K562 (cell line): ENCODE measurements around the gene MVP. TPM values are rescaled to one million over a fixed set of nuclear protein-coding genes. Genes with fewer than 3 reads are reported as not detected.

Source experiments
- BHLHE40 ChIP-seq: IDR thresholded peaks from 2 replicates; pipeline ENCODE4 v1.6.1; 2011; ENCODE audit warnings: low read length, improper control_type of control experiment
- DPF2 ChIP-seq: fragments of 450-650 bp; IDR thresholded peaks from 2 replicates; pipeline ENCODE4 v1.6.1; 2016
- FOXK1 ChIP-seq: sonication (generic); formaldehyde crosslinking; IDR thresholded peaks from 2 replicates; pipeline ENCODE4 v1.8.0; 2022; ENCODE audit warnings: missing genetic modification reagents, mild to moderate bottlenecking, borderline replicate concordance
- HDGF ChIP-seq: fragments of 450-650 bp; IDR thresholded peaks from 2 replicates; pipeline ENCODE4 v1.6.1; 2016
- MXI1 ChIP-seq: IDR thresholded peaks from 2 replicates; pipeline ENCODE4 v1.6.1; 2011; ENCODE audit warnings: low read depth, mild to moderate bottlenecking, improper control_type of control experiment, low read length
- XRCC5 ChIP-seq: fragments of 200-400 bp; formaldehyde crosslinking; IDR thresholded peaks from 2 replicates; pipeline ENCODE4 v1.6.1; 2017; ENCODE audit warnings: low read depth, mild to moderate bottlenecking, low read length
- polyA plus RNA-seq, 8 experiments: library from polyadenylated mRNA; depleted of rRNA in 4 of 8; stranded (reverse) in 5 of 8; unstranded in 3 of 8; fragments of >200 nt; fragmentation: Nextera tagmentation in 2 of 8; fragmentation: Illumina TruSeq in 1 of 8; extraction: Ambion mirVana in 2 of 8; extraction: Trizol in 1 of 8; gene quantifications; 2 replicates each; pipeline versions ENCODE4 v1.2.1 to v1.2.3, GENCODE V29; 2011 to 2014; ENCODE audit warnings: inconsistent platforms in 1 of 8, missing spikeins in 1 of 8
- total RNA-seq, 7 experiments: library from RNA; depleted of rRNA in 6 of 7; stranded (reverse); fragments of >200 nt in 6 of 7; fragmentation: Illumina TruSeq in 2 of 7; extraction: Trizol in 2 of 7; gene quantifications; 2 replicates each; pipeline versions ENCODE4 v1.2.1 to v1.2.3, GENCODE V29; 2011 to 2021; ENCODE audit warnings: low replicate concordance in 1 of 7
- TF ChIP-seq, protein P1 (sequence below): fragments of 450-650 bp; conservative IDR thresholded peaks from 2 replicates; pipeline ENCODE4 v1.6.1; 2016; ENCODE audit warnings: missing genetic modification characterization, low read depth, mild to moderate bottlenecking, missing compliant biosample characterization, moderate library complexity
- TF ChIP-seq, protein P2 (sequence below), 2 experiments: fragments of 450-650 bp in 1 of 2; sonication (generic) in 1 of 2; formaldehyde crosslinking in 1 of 2; IDR thresholded peaks; 2 replicates each; pipeline versions ENCODE4 v1.7.1 to v1.9.0; 2016 to 2022; ENCODE audit warnings: inconsistent platforms in 1 of 2, mild to moderate bottlenecking in 1 of 2, missing genetic modification reagents in 1 of 2
- TF ChIP-seq, protein P3 (sequence below): sonication (generic); formaldehyde crosslinking; IDR thresholded peaks from 2 replicates; pipeline ENCODE4 v1.8.1; 2023; ENCODE audit warnings: mild to moderate bottlenecking, missing genetic modification reagents
- TF ChIP-seq, protein P4 (sequence below), 2 experiments: IDR thresholded peaks; 2 replicates each; pipeline ENCODE4 v1.6.1; 2012; ENCODE audit warnings: improper control_type of control experiment in 2 of 2, low read depth in 2 of 2, low read length in 2 of 2, borderline replicate concordance in 1 of 2

The MVP gene
- total and polyA plus RNA-seq, 9 of the 15 experiments (the other 6 are each of a cell fraction or from before 2014, with no cell fraction given): 0.39 to 1.9 (median 0.76) TPM; not detected in 2

DNA sequence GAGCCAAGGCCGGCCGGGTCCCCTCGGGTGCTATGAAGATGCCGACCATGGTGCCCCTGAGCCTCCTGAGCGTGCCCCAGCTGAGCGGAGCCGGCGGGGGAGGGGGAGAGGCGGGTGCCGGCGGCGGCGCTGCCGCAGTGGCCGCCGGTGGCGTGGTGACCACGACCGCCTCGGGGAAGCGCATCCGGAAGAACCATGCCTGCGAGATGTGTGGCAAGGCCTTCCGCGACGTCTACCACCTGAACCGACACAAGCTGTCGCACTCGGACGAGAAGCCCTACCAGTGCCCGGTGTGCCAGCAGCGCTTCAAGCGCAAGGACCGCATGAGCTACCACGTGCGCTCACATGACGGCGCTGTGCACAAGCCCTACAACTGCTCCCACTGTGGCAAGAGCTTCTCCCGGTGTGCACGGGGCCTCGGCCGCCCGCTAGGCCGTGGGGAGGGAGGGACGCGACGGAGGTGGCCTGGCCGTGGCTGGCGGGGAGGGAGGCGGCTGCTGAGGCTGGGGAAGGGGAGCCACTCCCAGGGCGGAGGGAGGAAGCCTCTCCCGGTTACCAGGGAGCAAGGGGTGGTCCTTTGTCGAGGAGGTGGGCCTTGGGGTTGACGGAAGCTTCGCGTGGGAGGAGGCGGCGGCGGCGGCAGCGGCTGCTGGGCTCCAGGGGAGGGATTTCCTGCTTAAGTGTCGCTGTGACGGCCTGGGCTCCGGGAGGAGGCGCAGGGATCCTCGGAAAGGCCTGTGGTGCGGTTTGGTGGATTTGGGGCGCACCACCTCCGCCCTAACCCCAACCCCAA is 12.6 kb upstream of the MVP start (continued):
- TF ChIP-seq, protein P1, sequence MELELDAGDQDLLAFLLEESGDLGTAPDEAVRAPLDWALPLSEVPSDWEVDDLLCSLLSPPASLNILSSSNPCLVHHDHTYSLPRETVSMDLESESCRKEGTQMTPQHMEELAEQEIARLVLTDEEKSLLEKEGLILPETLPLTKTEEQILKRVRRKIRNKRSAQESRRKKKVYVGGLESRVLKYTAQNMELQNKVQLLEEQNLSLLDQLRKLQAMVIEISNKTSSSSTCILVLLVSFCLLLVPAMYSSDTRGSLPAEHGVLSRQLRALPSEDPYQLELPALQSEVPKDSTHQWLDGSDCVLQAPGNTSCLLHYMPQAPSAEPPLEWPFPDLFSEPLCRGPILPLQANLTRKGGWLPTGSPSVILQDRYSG (tag): peak; percentile 52; the same call in 1 of the 2 replicates
- peak; percentile 19; the same call in 1 of the 2 replicates for TF ChIP-seq XRCC5
- peak; percentile 62; the same call in 1 of the 2 replicates for TF ChIP-seq FOXK1 (CRISPR knock-in tag)
- TF ChIP-seq HDGF: peak; percentile 83
- TF ChIP-seq, protein P2, sequence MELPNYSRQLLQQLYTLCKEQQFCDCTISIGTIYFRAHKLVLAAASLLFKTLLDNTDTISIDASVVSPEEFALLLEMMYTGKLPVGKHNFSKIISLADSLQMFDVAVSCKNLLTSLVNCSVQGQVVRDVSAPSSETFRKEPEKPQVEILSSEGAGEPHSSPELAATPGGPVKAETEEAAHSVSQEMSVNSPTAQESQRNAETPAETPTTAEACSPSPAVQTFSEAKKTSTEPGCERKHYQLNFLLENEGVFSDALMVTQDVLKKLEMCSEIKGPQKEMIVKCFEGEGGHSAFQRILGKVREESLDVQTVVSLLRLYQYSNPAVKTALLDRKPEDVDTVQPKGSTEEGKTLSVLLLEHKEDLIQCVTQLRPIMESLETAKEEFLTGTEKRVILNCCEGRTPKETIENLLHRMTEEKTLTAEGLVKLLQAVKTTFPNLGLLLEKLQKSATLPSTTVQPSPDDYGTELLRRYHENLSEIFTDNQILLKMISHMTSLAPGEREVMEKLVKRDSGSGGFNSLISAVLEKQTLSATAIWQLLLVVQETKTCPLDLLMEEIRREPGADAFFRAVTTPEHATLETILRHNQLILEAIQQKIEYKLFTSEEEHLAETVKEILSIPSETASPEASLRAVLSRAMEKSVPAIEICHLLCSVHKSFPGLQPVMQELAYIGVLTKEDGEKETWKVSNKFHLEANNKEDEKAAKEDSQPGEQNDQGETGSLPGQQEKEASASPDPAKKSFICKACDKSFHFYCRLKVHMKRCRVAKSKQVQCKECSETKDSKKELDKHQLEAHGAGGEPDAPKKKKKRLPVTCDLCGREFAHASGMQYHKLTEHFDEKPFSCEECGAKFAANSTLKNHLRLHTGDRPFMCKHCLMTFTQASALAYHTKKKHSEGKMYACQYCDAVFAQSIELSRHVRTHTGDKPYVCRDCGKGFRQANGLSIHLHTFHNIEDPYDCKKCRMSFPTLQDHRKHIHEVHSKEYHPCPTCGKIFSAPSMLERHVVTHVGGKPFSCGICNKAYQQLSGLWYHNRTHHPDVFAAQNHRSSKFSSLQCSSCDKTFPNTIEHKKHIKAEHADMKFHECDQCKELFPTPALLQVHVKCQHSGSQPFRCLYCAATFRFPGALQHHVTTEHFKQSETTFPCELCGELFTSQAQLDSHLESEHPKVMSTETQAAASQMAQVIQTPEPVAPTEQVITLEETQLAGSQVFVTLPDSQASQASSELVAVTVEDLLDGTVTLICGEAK (IDR thresholded peaks at IDR 0.05): peak; percentile 63
- TF ChIP-seq, protein P2 (CRISPR knock-in tag; IDR thresholded peaks at IDR 0.05): no peak
- TF ChIP-seq, protein P3, sequence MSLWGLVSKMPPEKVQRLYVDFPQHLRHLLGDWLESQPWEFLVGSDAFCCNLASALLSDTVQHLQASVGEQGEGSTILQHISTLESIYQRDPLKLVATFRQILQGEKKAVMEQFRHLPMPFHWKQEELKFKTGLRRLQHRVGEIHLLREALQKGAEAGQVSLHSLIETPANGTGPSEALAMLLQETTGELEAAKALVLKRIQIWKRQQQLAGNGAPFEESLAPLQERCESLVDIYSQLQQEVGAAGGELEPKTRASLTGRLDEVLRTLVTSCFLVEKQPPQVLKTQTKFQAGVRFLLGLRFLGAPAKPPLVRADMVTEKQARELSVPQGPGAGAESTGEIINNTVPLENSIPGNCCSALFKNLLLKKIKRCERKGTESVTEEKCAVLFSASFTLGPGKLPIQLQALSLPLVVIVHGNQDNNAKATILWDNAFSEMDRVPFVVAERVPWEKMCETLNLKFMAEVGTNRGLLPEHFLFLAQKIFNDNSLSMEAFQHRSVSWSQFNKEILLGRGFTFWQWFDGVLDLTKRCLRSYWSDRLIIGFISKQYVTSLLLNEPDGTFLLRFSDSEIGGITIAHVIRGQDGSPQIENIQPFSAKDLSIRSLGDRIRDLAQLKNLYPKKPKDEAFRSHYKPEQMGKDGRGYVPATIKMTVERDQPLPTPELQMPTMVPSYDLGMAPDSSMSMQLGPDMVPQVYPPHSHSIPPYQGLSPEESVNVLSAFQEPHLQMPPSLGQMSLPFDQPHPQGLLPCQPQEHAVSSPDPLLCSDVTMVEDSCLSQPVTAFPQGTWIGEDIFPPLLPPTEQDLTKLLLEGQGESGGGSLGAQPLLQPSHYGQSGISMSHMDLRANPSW (CRISPR knock-in tag): peak; percentile 81; the same call in 1 of the 2 replicates
- TF ChIP-seq DPF2: peak; percentile 29; the same call in 1 of the 2 replicates
- TF ChIP-seq BHLHE40: peak; percentile 87
- TF ChIP-seq, protein P4, sequence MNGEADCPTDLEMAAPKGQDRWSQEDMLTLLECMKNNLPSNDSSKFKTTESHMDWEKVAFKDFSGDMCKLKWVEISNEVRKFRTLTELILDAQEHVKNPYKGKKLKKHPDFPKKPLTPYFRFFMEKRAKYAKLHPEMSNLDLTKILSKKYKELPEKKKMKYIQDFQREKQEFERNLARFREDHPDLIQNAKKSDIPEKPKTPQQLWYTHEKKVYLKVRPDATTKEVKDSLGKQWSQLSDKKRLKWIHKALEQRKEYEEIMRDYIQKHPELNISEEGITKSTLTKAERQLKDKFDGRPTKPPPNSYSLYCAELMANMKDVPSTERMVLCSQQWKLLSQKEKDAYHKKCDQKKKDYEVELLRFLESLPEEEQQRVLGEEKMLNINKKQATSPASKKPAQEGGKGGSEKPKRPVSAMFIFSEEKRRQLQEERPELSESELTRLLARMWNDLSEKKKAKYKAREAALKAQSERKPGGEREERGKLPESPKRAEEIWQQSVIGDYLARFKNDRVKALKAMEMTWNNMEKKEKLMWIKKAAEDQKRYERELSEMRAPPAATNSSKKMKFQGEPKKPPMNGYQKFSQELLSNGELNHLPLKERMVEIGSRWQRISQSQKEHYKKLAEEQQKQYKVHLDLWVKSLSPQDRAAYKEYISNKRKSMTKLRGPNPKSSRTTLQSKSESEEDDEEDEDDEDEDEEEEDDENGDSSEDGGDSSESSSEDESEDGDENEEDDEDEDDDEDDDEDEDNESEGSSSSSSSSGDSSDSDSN (IDR thresholded peaks at IDR 0.05; ENCODE audit: borderline replicate concordance in 1 of 2, low read depth in 2 of 2, low read length in 2 of 2): peak; percentile 89 to 96; a peak in 3 of 4 replicates
- peak; percentile 19; the same call in 1 of the 2 replicates for TF ChIP-seq MXI1
